DMS 273 (cell line): ENCODE results near the gene TGOLN2.
A peak's percentile ranks its signal among the peaks of the same experiment; 100 is the strongest.
"Not testable (repeated sequence)": the region's sequence is repeated elsewhere in the genome, so short reads cannot be mapped to it uniquely, and the experiment has no call there.

Experiments used
- DNase-seq: peaks from one replicate; lab custom pipeline; 2025; ENCODE audit not compliant: unreplicated experiment; lab: John Stamatoyannopoulos, UW

The TGOLN2 gene

DNA sequence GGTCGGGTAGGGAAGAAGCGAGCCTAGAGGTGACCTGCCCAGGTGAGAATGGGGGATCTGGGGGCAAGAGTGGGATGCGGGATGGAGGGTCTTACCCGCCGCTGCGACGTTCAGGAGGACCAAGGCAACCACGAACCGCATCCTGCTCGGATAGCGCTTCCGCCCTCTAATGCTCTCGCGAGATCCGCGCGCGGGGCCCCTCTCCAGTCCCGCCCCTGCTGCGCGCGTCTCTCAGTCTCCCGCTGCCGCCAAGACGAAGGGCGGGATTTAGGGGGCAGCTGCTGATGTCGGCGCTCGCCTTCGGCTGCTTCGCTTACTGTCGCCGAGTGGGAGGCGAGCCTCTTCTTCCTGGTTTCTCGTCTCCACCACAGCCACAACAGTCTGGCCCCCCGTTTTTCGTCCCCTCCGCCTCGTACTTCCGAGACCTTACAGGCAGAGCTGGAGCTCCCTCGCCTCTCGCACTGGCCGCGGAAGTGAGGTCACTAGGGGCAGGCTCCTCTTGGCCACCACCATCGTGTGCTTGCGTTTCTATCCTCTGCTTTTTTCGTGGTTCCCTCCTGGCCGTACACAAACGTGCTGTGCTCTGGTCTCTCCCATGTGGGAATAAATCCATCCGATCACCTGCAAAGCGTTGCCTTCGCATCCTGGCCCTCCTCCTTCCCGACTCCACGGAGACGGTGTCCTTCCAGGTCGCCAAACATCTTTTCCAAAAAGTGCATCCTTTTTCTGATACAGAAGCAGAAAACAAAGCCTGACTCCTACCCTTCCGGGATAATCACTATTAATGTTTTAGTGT lies at the start of gene TGOLN2:
Gene TGOLN2 (minus strand): TSS at position 168 of the 796 bp plus-strand sequence. CDS start 27 bp downstream, at position 141.
- DNase-seq, result peak; percentile 98

DNA sequence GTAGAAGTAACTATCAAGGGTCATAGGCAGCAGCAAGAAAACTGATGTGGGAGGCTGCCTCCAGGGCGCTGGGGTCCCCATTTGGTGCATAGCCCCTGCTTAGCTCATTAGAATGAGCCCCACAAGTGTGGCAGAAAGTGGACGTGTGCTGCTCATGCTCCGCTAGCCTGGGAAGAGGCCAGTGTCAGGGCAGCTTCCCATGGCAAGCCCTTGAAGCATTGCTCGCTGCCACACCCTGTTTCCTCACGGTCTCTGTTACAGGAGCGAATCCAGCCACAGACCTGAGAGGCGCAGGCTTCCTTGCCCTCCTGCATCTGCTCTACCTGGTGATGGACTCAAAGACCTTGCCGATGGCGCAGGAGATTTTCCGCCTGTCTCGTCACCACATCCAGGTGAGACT lies 49.3 kb upstream of the TGOLN2 start:
- no peak for DNase-seq

DNA sequence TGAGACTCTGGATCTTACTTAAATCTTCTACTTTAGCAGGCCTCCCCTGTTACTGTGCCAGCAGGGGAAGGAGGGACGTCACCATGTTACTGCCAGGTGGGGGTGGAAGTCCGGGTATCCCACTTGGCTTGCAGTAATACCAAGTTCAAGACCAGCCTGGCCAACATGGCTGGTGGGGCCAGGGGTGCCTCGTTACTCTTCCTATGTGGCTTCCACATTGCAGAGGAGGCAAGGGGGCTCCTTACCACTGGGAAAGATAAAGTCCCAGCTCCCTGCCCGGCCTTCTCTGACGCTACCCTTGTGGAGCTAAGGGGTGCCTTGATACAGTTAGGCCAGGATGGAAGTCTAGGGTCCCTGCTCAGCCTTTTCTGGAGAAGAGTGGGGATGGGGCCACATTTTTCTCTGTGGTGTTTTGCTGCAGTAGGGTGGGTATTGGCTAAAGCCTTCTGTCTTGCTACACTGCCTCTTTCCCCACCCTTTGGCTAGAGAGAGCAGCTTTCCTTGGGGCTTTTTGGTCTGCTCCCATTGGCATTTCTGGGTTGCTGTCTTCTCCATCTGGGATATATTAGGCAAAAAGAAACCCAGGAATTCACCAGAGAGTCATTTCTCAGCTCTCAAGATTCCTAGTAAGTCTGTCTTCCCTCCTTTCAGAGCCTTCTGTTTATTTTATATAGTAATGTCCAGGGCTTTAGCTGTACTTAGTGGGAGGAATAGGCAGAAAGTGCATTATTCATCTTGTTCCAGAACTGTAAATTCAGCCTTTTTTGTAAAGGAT lies 48.7 kb upstream of the TGOLN2 start:
- no peak for DNase-seq

DNA sequence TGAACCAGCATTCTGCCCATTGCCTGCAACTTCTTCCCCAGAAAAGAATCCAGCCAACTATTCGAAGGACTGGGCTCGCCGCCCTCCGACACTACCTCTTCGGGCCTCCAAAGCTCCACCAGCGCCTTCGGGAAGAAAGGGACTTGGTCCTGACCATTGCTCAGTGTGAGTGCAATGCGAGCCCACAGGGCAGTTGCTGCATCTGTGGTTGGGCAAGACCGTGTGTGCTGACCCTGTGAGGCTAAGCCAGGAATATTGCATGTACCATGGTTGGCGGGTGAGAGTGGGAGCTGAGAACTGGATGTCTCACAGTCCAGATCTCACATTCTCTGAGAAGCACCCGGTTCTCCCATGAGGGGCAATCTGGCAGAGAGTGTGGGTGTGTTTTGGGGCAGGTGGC lies 43.3 kb upstream of the TGOLN2 start:
- DNase-seq, result no peak

DNA sequence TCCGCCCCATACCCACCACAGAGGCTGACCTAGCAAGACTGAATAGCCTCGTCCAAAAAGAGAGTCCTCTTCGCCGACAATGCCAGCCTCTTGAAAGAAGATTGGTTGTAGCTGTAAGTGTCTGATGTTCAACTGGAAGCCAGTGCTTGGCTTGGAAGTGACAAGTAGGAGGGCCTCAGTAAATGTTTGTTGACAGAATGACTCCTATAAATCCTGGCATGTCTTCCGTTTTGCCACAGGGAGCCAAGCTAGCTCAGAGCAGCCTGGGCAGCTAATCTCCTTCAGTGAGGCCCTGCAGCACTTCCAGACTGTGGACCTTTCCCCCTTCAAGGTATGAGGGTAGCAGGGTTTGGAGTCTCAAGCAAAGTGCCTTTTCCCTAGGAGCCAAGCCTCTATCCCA lies 41.7 kb upstream of the TGOLN2 start:
- no peak for DNase-seq

DNA sequence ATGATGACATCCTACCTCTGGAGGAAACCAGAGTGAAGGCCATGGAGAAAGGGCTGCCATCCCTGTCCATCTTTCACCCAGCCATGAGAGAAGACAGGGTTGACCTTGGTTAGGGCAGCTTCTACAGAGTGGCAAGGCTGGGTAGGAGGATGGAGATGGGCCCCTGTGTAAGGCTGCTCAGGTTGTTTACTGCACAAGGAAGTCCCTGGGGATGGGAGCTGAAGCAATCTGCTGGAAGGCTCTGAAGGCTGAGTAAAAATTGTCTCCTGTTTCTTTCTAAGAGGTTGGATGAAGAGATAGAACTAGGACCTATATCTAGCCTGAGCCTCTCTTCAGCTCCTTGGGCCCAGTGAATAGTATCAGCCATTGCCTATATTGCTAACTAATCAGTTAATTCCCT lies 41.1 kb upstream of the TGOLN2 start:
- no peak for DNase-seq

DNA sequence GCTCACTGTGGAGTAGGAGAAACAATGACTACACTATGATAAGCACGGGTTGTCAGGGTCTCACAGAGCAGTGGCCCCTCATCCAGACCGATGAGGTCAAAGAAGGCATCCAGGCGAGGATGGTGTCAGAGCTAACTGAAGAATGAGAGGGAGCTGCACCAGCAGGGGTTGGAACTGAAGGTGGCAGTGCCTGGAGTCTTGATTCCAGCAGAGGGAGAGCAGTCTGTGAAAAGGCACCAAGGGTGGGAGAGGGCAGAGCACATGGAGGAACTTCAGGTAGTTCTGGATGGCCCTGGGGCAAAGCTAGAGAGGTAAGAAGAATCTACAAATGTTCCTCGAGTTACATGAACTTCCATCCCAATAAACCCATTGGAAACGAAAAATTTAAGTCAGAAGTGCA lies 39.4 kb upstream of the TGOLN2 start:
- DNase-seq, result no peak

DNA sequence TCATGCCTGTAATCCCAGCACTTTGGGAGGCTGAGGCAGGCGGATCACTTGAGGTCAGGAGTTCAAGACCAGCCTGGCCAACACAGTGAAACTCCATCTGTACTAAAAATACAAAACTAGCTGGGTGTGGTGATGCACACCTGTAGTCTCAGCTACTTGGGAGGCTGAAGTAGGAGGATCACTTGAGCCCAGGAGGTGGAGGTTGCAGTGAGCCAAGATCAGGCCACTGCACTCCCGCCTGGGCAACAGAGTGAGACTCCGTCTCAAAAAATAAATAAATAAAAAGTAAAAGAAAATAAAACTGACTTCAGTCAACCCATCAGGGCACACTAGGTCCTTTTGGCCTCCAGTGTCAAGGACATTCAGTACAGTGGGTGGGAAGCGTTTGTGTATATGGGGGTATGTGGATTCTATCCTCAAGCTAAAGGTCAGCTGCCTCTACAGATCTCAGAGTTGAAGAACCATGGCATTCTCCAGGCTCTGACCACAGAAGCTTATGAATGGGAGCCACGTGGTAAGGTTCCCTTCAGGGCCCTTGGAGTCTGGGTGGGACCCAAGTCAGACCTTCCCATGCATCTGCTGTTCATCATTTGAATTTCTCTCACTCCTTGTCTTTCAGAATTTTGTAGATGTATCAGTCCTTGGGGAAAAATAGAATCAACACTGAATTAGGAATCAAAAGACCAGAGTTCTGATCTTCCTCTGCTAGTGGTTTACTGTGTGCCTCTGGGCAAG lies 35.0 kb upstream of the TGOLN2 start:
- DNase-seq, result not testable (repeated sequence)

DNA sequence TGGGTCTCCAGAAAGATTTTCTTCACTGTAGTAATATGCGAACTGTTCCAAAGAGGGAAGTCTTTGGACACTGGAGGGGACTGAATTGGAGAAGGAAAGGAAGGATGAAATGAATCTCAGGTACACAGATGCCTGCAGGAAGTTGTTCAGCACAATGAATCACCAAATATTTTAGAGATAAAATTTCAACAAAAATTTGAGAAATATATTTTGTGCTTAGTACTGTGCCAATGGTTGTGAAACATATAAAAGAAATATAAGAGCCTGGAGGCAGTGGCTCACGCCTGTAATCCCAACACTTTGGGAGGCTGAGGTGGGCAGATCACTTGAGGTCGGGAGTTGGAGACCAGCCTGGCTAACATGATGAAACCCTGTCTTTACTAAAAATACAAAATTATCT lies 29.9 kb upstream of the TGOLN2 start:
- DNase-seq, result no peak

DNA sequence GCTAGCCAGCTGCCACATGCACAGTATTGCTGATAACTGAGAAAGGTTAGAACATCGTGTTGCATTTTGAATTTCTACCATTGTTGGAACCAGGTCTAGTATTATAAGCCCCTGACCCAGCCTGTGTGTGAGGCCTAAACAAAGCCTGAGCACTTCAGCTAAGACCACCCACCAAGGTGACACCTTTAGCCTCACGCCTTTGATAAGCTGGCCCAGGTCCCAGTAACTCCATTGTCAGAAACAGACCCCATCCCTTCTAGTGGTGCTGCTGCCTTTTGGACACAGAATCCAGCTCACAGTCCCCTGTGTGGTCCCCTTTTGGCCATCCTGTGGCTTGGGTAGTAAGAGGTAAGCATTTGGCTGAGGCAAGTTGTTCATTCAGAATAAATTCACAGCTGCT lies 28.4 kb upstream of the TGOLN2 start:
- DNase-seq, result no peak

DNA sequence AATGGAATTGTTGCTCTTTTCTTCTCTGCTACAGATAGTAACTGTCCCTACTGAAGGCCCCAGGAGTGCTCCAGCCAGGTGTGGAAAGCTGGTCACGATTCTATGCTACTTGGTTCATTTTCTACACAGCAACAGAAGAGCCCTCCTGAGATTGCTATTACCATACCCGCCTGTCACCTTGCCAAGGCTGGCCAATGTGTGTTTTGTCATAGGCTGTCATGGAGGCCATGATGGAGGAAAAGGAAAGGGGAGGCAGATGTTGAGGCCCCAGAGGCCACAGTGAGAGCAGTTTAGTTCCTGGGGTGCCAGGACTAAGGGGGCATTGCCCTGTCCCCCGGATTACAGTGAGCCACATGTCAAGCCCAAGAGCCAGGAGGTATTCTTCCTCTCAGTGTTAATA lies 27.7 kb upstream of the TGOLN2 start:
- peak; percentile 31 for DNase-seq

DNA sequence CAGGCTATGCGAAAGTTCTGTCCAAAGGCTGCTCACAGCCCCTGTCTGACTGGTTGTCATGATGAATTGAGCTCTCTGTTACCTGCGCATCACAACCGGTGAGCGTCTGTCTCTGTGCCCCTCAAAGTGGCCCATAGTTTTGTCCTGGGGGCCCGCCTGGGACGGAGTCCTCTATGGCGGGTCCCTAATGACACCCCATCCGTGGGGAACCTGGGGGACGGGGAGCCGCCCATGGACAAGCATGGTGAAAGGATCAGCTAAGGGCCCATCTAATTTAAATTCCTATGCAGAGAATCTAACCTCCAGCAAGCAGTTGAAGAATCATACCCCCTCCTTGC lies 27.3 kb upstream of the TGOLN2 start:
- DNase-seq, result no peak

DNA sequence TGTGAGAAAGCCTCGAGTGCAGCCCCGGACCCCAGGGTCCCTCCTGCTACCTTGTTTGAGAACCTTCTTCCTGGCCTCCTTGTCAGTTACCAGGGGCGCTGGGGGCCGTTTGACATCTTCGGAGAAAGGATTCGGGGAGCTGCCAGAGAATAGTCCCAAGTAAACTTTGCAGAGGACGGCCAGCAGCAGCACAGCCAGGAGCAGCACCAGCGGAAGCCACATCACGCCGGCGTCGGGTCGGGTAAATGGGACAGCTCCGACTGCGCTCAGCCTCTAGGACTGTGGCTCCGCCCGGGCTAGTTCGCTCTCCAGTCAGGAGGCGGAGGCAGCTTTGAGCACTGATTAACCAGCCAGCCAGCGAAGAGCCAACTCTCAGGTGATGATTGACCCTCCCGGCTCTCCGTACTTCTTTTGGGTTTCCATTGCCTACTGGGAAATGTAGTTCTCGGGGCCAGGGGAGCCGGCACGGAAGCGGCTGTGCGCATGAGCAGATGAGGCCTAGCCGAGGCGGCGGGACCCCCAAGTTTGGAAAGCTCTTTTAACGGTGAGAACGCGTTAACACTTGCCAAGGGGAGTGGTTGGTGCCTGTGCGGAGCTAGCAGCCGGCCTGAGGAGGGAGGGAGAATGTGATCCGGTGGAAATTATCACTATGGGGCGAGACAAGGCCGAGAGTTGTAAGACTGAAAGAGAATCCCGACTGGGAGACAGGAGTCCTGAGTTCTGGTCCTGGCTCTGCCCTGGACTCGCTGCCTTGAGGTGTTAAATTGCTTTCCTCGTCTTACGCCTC lies 26.7 kb upstream of the TGOLN2 start, which contains the start of the genes ELMOD3 and RETSAT:
Gene ELMOD3 (plus strand): TSS at position 484 of the 787 bp plus-strand sequence. CDS start 2,430 bp downstream, outside the sequence.
Gene RETSAT (minus strand): TSS at position 243 of the 787 bp plus-strand sequence. CDS start 21 bp downstream, at position 222.
- DNase-seq, result peak; percentile 99

DNA sequence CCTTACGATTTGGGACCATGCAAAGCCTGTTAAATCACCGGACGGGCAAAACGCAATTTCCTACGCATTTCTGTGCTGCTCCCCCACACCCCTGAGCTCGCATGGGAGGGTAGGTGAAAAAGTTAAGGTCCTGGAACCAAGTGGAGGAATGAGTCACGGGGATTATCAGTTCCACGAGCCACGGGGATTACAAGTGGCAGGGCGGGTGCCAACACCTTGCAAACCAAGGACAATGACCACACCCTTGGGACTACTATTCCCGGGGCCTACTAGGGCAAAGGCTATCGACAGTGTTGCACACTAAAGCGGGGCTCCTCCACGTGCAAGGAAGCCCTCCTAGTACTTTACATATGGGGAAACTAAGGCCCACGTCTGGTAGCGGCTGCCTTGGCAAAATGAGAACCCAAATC lies 26.1 kb upstream of the TGOLN2 start:
- DNase-seq, result peak; percentile 51

DNA sequence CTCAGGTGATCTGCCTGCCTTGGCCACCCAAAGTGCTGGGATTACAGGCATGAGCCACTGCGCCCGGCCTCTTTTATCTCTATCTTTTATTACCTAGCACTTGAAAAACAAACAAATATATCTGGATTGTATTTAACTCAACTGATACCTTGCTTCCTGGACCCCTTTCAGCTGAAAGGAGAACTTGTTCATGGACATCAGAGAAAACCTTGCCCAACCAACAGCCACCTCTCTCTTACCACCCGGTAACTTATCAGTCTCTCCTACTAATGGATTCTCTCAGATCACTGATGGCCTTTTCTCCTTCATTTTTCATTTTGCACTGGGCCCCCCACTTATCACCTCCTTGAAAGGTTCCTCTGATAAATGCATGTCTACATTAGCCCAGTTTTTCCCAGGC lies 19.8 kb upstream of the TGOLN2 start:
- no peak for DNase-seq

DNA sequence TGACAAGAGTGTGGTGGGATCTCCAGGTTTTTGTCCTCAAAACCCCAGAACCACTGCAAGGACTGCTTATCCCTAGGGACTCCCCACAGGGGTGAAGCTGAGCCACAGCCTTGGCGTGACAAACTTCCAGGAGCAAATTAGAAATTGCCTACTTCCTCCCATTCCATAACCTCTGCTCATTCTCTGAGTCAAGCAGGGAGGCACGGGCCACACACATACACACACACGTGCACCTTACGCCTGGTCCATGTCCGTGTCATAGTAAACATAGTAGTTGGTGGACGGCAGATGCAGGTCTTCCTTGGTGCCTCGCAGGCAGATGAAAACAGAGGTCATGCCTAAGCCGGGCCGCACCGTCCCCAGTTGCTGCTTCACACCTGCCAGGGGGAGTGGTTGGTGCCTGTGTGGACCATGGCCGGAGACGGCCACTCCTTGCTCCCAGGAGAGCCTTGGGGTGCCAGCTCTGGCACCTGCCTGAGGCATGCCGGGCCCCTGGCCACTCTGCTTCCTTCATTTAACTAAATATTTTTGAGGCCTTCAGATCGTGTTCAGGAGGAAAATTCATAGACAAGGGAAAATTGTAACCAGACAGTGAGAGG lies 16.7 kb upstream of the TGOLN2 start:
- no peak for DNase-seq

DNA sequence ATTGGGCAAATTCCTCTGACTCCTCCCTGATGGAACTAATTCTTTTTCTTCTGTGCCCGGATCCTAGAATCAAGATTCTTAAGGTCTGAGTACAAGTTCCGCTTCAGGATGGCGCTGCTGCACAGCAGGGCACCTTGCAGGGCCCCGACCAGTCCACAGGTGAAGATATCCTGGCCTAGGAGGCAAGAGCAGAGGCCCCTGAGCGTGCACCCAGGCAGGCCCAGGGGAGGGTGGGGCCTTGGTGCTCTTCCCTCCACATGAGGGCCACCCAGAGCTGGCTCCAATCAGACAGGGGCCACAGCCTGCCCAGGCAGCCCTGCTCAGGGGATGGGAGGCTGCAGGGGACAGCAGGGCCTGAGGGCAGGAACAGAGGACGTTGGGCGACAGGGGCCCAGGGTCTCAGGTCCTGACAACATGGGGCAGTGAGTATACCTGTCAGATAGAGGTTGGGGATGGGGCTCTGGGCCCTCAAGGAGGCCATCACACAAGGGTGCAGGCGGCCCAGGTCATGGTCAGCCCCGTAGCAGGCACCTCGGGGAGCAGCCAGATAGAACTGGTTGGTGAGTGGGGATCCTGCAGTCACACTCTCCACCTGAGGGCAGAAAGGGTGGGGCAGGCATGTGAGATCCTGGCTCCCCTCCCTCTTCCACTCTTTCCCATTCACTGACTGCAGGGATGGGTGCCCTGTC lies 15.6 kb upstream of the TGOLN2 start:
- not testable (repeated sequence) for DNase-seq

DNA sequence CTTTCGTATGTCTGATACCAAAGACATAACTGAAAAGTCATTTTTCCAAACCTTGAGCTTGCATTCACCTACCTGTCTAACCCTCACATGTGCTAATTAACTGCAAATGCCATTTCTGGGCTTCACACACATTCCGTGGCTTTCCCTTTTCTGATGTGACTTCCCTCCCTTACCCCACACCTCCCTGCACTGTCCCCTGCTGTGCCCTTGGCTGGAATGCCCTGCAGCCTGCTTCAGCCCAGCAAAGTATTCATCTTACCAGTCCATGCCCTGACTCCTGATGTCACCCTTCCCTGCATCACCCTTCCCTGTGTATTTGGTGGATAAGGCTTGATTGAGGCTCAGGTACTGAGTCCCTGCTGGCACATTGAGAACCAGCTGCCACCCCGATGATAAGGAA lies 14.4 kb upstream of the TGOLN2 start:
- no peak for DNase-seq

DNA sequence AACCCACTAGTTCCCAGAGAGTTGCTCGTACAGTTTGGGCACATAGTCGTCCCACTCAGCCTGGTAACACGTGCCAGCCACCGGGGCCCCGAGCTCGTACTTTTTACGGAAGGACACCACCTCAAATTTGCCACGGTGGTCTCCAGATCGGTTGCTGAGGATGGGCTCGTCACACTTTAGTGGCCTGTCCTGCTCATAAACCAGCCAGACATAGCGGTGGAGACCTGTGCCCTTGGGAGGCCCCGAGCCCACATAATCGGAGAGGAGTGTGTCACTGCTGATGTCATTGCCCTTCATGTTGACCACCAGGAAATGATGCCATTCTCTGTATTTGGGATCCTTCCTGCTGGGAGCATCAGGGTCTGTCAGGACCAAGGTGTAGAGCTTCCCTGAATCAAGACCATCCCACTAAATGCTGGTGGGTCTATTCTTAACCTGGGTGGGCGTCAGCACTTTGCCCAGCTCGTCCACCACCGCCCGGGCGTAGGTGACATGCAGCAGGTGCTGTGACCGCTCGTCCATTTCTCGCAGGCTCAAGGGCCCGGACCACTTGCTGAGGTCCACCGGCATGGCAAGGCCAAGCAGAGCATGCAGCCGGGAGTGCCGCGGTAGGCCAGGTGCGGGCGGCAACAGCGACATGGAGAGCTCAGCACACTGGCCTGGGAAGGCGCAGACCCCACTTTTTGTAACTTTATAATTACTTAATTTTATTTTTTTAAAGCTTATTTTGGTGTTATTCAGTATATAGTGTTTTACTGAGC lies 13.7 kb upstream of the TGOLN2 start:
- no peak for DNase-seq
